Sigmoid colon (tissue), 4 donors: ENCODE results near the gene SHC3.

ENCODE experiments used
- CTCF ChIP-seq, 4 experiments: fragments of 450-650 bp in 3 of 4; fragments of 200-600 bp in 1 of 4; IDR thresholded peaks; one replicate each; pipeline ENCODE4 v1.5.1; 2016 to 2019; ENCODE audit warnings: antibody characterized with exemption in 4 of 4, mild to moderate bottlenecking in 3 of 4, moderate library complexity in 2 of 4
- EP300 ChIP-seq, 4 donors: sonication (generic); formaldehyde crosslinking; IDR thresholded peaks; one replicate each; pipeline ENCODE4 v1.6.1; 2017; ENCODE audit warnings: antibody characterized with exemption in 4 of 4
- POLR2AphosphoS5 ChIP-seq, 4 donors: sonication (generic); formaldehyde crosslinking; IDR thresholded peaks; one replicate each; pipeline ENCODE4 v1.6.1; 2017; ENCODE audit warnings: antibody characterized with exemption in 4 of 4

GRCh38 chr9:89139455-89139854 lies 39.2 kb downstream of the SHC3 start:
- no peak for TF ChIP-seq CTCF (IDR thresholded peaks at IDR 0.05)
- no peak for TF ChIP-seq POLR2AphosphoS5 (IDR thresholded peaks at IDR 0.05)
- TF ChIP-seq EP300 (IDR thresholded peaks at IDR 0.05): no peak
